Measurements from ENCODE around the gene APOBEC3G.
A peak's percentile ranks its signal among the peaks of the same experiment; 100 is the strongest.
"Not testable (repeated sequence)": the region's sequence is repeated elsewhere in the genome, so short reads cannot be mapped to it uniquely, and the experiment has no call there.

Gene APOBEC3G

GRCh38 chr22:39039306-39040126 is 37.6 kb upstream of the APOBEC3G start:
- no peak for TF ChIP-seq CTCF (IDR thresholded peaks at IDR 0.05; ENCODE audit: low read depth, low read length)
- no peak for DNase-seq (ENCODE audit: low read depth in 2 of 2)
- H3K4me3 ChIP-seq (replicated peaks in 1 of 2; ENCODE audit: low read depth in 2 of 2, low read length in 2 of 2): no peak overlapping the region

- DNase-seq (ENCODE audit: low read depth in 2 of 2): not testable (repeated sequence)
- peak overlapping the region; percentile 65 to 71 for H3K4me3 ChIP-seq (replicated peaks in 1 of 2; ENCODE audit: low read depth in 2 of 2, low read length in 2 of 2)
Measured at GRCh38 chr22:39040155-39040537, 36.9 kb upstream of the APOBEC3G start.

GRCh38 chr22:39040538-39041296 is 36.4 kb upstream of the APOBEC3G start, which contains the start of gene APOBEC3F:
TSS of gene APOBEC3F (plus strand) at chr22:39040864. CDS start at chr22:39040961, 97 bp downstream.
- peak within 1 kb of the TSS; percentile 65 to 71 for H3K4me3 ChIP-seq (replicated peaks in 1 of 2; ENCODE audit: low read depth in 2 of 2, low read length in 2 of 2)
- peak; percentile 53 to 72 for DNase-seq (ENCODE audit: low read depth in 2 of 2)

GRCh38 chr22:39041908-39042307 is 35.2 kb upstream of the APOBEC3G start:
- TF ChIP-seq CTCF (IDR thresholded peaks at IDR 0.05; ENCODE audit: low read depth, low read length): no peak
- H3K4me3 ChIP-seq (replicated peaks in 1 of 2; ENCODE audit: low read depth in 2 of 2, low read length in 2 of 2): no peak overlapping the region
- DNase-seq (ENCODE audit: low read depth in 2 of 2): no peak

GRCh38 chr22:39043063-39043462 is 34.0 kb upstream of the APOBEC3G start:
- DNase-seq (ENCODE audit: low read depth in 2 of 2); H3K4me3 ChIP-seq (replicated peaks in 1 of 2; ENCODE audit: low read depth in 2 of 2, low read length in 2 of 2): not testable (repeated sequence)

GRCh38 chr22:39045136-39045535 is 31.9 kb upstream of the APOBEC3G start:
- not testable (repeated sequence) for DNase-seq (ENCODE audit: low read depth in 2 of 2); H3K4me3 ChIP-seq (replicated peaks in 1 of 2; ENCODE audit: low read depth in 2 of 2, low read length in 2 of 2)

GRCh38 chr22:39049486-39049885 is 27.6 kb upstream of the APOBEC3G start:
- H3K4me3 ChIP-seq (replicated peaks in 1 of 2; ENCODE audit: low read depth in 2 of 2, low read length in 2 of 2); DNase-seq (ENCODE audit: low read depth in 2 of 2): not testable (repeated sequence)

GRCh38 chr22:39051844-39052495 is 25.1 kb upstream of the APOBEC3G start:
- not testable (repeated sequence) for H3K4me3 ChIP-seq (replicated peaks in 1 of 2; ENCODE audit: low read depth in 2 of 2, low read length in 2 of 2); DNase-seq (ENCODE audit: low read depth in 2 of 2)

GRCh38 chr22:39055658-39056057 is 21.4 kb upstream of the APOBEC3G start:
- no peak for TF ChIP-seq CTCF (IDR thresholded peaks at IDR 0.05; ENCODE audit: low read depth, low read length)
- no peak for DNase-seq (ENCODE audit: low read depth in 2 of 2)
- no peak overlapping the region for H3K4me3 ChIP-seq (replicated peaks in 1 of 2; ENCODE audit: low read depth in 2 of 2, low read length in 2 of 2)

- H3K4me3 ChIP-seq (replicated peaks in 1 of 2; ENCODE audit: low read depth in 2 of 2, low read length in 2 of 2); DNase-seq (ENCODE audit: low read depth in 2 of 2): not testable (repeated sequence)
Measured at GRCh38 chr22:39061290-39061689, 15.8 kb upstream of the APOBEC3G start.

GRCh38 chr22:39061951-39062350 is 15.1 kb upstream of the APOBEC3G start:
- H3K4me3 ChIP-seq (replicated peaks in 1 of 2; ENCODE audit: low read depth in 2 of 2, low read length in 2 of 2); DNase-seq (ENCODE audit: low read depth in 2 of 2): not testable (repeated sequence)

GRCh38 chr22:39063904-39064303 is 13.2 kb upstream of the APOBEC3G start:
- not testable (repeated sequence) for H3K4me3 ChIP-seq (replicated peaks in 1 of 2; ENCODE audit: low read depth in 2 of 2, low read length in 2 of 2); DNase-seq (ENCODE audit: low read depth in 2 of 2)

- not testable (repeated sequence) for DNase-seq (ENCODE audit: low read depth in 2 of 2); H3K4me3 ChIP-seq (replicated peaks in 1 of 2; ENCODE audit: low read depth in 2 of 2, low read length in 2 of 2)
Measured at GRCh38 chr22:39066442-39067276, 10.4 kb upstream of the APOBEC3G start.
